Uterus (tissue), 2 donors: Measurements from ENCODE around the gene VPS9D1.

Experiments used
- POLR2A ChIP-seq, 2 donors: fragments of 450-650 bp; IDR thresholded peaks; one replicate each; pipeline ENCODE4 v1.6.1; 2016; ENCODE audit warnings: antibody characterized with exemption in 2 of 2, mild to moderate bottlenecking in 1 of 2, moderate library complexity in 1 of 2
- TF ChIP-seq, protein P1 (sequence below), 4 experiments: fragments of 200-600 bp in 2 of 4; fragments of 450-650 bp in 2 of 4; sonication (generic) in 2 of 4; IDR thresholded peaks; one replicate each; pipeline ENCODE4 v1.5.1; 2016 to 2019; ENCODE audit warnings: antibody characterized with exemption in 4 of 4, mild to moderate bottlenecking in 2 of 4, moderate library complexity in 1 of 4

- TF ChIP-seq, protein P1, sequence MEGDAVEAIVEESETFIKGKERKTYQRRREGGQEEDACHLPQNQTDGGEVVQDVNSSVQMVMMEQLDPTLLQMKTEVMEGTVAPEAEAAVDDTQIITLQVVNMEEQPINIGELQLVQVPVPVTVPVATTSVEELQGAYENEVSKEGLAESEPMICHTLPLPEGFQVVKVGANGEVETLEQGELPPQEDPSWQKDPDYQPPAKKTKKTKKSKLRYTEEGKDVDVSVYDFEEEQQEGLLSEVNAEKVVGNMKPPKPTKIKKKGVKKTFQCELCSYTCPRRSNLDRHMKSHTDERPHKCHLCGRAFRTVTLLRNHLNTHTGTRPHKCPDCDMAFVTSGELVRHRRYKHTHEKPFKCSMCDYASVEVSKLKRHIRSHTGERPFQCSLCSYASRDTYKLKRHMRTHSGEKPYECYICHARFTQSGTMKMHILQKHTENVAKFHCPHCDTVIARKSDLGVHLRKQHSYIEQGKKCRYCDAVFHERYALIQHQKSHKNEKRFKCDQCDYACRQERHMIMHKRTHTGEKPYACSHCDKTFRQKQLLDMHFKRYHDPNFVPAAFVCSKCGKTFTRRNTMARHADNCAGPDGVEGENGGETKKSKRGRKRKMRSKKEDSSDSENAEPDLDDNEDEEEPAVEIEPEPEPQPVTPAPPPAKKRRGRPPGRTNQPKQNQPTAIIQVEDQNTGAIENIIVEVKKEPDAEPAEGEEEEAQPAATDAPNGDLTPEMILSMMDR (IDR thresholded peaks at IDR 0.05) = no peak
- no peak for TF ChIP-seq POLR2A (IDR thresholded peaks at IDR 0.05)
Observed at GRCh38 chr16:89716493-89716892, 4.2 kb downstream of the VPS9D1 start.
